Brain pericyte (primary cell): ENCODE measurements around the gene F2RL3.

Experiments used
- DNase-seq: peaks from one replicate; pipeline ENCODE4 v3.0.0-alpha.2; 2012; ENCODE audit warnings: low read depth, low spot score

The F2RL3 gene

GRCh38 chr19:16894080-16894479 is 5.3 kb downstream of the F2RL3 start:
- no peak for DNase-seq

GRCh38 chr19:16895467-16896145 is 6.8 kb downstream of the F2RL3 start:
- no peak for DNase-seq

GRCh38 chr19:16896146-16897028 is 7.6 kb downstream of the F2RL3 start:
- no peak for DNase-seq

- peak; percentile 87 for DNase-seq
Observed at GRCh38 chr19:16897029-16897855, 8.4 kb downstream of the F2RL3 start.

GRCh38 chr19:16897856-16898161 is 9.0 kb downstream of the F2RL3 start:
- no peak for DNase-seq

- no peak for DNase-seq
Observed at GRCh38 chr19:16898361-16899015, 9.7 kb downstream of the F2RL3 start.

- no peak for DNase-seq
Observed at GRCh38 chr19:16899566-16900075, 10.8 kb downstream of the F2RL3 start.

GRCh38 chr19:16901491-16902175 is 12.8 kb downstream of the F2RL3 start:
- no peak for DNase-seq

- DNase-seq = no peak
Observed at GRCh38 chr19:16902545-16902944, 13.7 kb downstream of the F2RL3 start.

- no peak for DNase-seq
Observed at GRCh38 chr19:16903347-16903746, 14.5 kb downstream of the F2RL3 start.

- no peak for DNase-seq
Observed at GRCh38 chr19:16904599-16904998, 15.8 kb downstream of the F2RL3 start.

- no peak for DNase-seq
Observed at GRCh38 chr19:16908759-16909158, 20.0 kb downstream of the F2RL3 start.

- DNase-seq = no peak
Observed at GRCh38 chr19:16911046-16911445, 22.2 kb downstream of the F2RL3 start.

- no peak for DNase-seq
Observed at GRCh38 chr19:16912780-16913179, 24.0 kb downstream of the F2RL3 start.

- no peak for DNase-seq
Observed at GRCh38 chr19:16914421-16914820, 25.6 kb downstream of the F2RL3 start.

- DNase-seq = no peak
Observed at GRCh38 chr19:16915135-16915534, 26.3 kb downstream of the F2RL3 start.

GRCh38 chr19:16915734-16916133 is 26.9 kb downstream of the F2RL3 start:
- DNase-seq = no peak

- no peak for DNase-seq
Observed at GRCh38 chr19:16917401-16917800, 28.6 kb downstream of the F2RL3 start.

GRCh38 chr19:16919496-16919895 is 30.7 kb downstream of the F2RL3 start:
- no peak for DNase-seq

GRCh38 chr19:16920816-16921529 is 32.2 kb downstream of the F2RL3 start:
- DNase-seq = no peak
